ENCODE measurements around the gene TRMT10B.
A peak's percentile ranks its signal among the peaks of the same experiment; 100 is the strongest.
"Not testable (repeated sequence)": the region's sequence is repeated elsewhere in the genome, so short reads cannot be mapped to it uniquely, and the experiment has no call there.

The TRMT10B gene

GRCh38 chr9:37751704-37752103 lies 1.9 kb upstream of the TRMT10B start:
- DNase-seq (ENCODE audit: low read depth) = not testable (repeated sequence)

- DNase-seq (ENCODE audit: low read depth) = not testable (repeated sequence)
Observed at GRCh38 chr9:37752112-37752511, 1.5 kb upstream of the TRMT10B start.

- DNase-seq (ENCODE audit: low read depth) = no peak
Observed at GRCh38 chr9:37752642-37753488, 740 bp upstream of the TRMT10B start.

GRCh38 chr9:37758747-37759146 lies 5.1 kb downstream of the TRMT10B start:
- no peak for DNase-seq (ENCODE audit: low read depth)

GRCh38 chr9:37760416-37761161 lies 7.0 kb downstream of the TRMT10B start:
- peak; percentile 82 for DNase-seq (ENCODE audit: low read depth)

- DNase-seq (ENCODE audit: low read depth) = peak; percentile 56
Observed at GRCh38 chr9:37761511-37761910, 7.9 kb downstream of the TRMT10B start.

- DNase-seq (ENCODE audit: low read depth) = not testable (repeated sequence)
Observed at GRCh38 chr9:37765263-37765662, 11.7 kb downstream of the TRMT10B start.

- DNase-seq (ENCODE audit: low read depth) = no peak
Observed at GRCh38 chr9:37769306-37769705, 15.7 kb downstream of the TRMT10B start.

GRCh38 chr9:37769995-37770394 lies 16.4 kb downstream of the TRMT10B start:
- DNase-seq (ENCODE audit: low read depth) = no peak

- DNase-seq (ENCODE audit: low read depth) = peak; percentile 62
Observed at GRCh38 chr9:37775216-37775919, 21.8 kb downstream of the TRMT10B start.

GRCh38 chr9:37776328-37776727 lies 22.7 kb downstream of the TRMT10B start:
- peak; percentile 88 for DNase-seq (ENCODE audit: low read depth)

GRCh38 chr9:37778534-37778933 lies 24.9 kb downstream of the TRMT10B start:
- DNase-seq (ENCODE audit: low read depth) = no peak

GRCh38 chr9:37784291-37784615 lies 30.6 kb downstream of the TRMT10B start:
- peak; percentile 56 for DNase-seq (ENCODE audit: low read depth)

GRCh38 chr9:37784616-37785483 lies 31.2 kb downstream of the TRMT10B start, which contains the start of gene EXOSC3:
Gene EXOSC3, minus strand, starts transcription at chr9:37785064. Its CDS starts 20 bp downstream, at chr9:37785044.
- DNase-seq (ENCODE audit: low read depth) = peak; percentile 96

GRCh38 chr9:37787059-37787458 lies 33.5 kb downstream of the TRMT10B start:
- no peak for DNase-seq (ENCODE audit: low read depth)

- no peak for DNase-seq (ENCODE audit: low read depth)
Observed at GRCh38 chr9:37788332-37788731, 34.7 kb downstream of the TRMT10B start.

GRCh38 chr9:37790096-37790495 lies 36.5 kb downstream of the TRMT10B start:
- no peak for DNase-seq (ENCODE audit: low read depth)

- no peak for DNase-seq (ENCODE audit: low read depth)
Observed at GRCh38 chr9:37792122-37792521, 38.5 kb downstream of the TRMT10B start.

GRCh38 chr9:37796232-37796631 lies 42.6 kb downstream of the TRMT10B start:
- DNase-seq (ENCODE audit: low read depth) = no peak

- DNase-seq (ENCODE audit: low read depth) = no peak
Observed at GRCh38 chr9:37798677-37799076, 45.1 kb downstream of the TRMT10B start.

- DNase-seq (ENCODE audit: low read depth) = peak; percentile 89
Observed at GRCh38 chr9:37800631-37801286, 47.2 kb downstream of the TRMT10B start, which contains the start of gene DCAF10. Gene DCAF10, plus strand, starts transcription at chr9:37800797. Its CDS starts 70 bp downstream, at chr9:37800867.
